ENCODE data around the gene IDH2.

GRCh38 chr15:90086868-90087268 lies 15.4 kb downstream of the IDH2 start:
- TF ChIP-seq CTCF (IDR thresholded peaks at IDR 0.05) (peak in 5 of 6 experiments; percentile 57 to 79 (median 65)), POLR2A (IDR thresholded peaks at IDR 0.05) (no peak)

Measured in esophagus squamous epithelium (tissue), 4 donors.